LNCAP (cell line): ENCODE data around the gene CFAP206.
A peak's percentile ranks its signal among the peaks of the same experiment; 100 is the strongest.

Source experiments
- CTCF ChIP-seq: fragments of 450-650 bp; IDR thresholded peaks from 2 replicates; pipeline ENCODE4 v1.5.1; 2017; ENCODE audit warnings: mild to moderate bottlenecking

CFAP206 gene

GRCh38 chr6:87376643-87377042 is 31.1 kb upstream of the CFAP206 start:
- TF ChIP-seq CTCF = no peak

DNA sequence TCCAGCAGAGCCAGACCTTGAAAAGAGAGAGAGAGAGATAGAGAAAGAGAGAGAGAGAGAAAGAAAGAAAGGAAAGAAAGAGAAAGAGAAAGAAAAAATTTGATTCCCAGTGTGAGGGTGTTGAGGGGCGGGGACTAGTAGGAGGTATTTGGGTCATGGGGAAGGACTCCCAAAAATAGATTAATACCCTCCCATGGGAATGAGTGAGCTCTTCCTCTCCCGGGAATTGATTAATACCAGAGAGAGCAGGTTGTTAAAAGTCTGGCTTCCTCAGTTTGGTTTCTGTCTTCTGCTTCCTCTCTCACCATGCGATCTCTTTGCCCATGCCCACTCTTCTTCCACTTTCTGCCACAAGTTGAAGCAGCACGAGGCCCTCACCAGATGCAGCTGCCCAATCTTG is 28.8 kb upstream of the CFAP206 start:
- TF ChIP-seq CTCF = no peak

- TF ChIP-seq CTCF = no peak
These were observed 24.9 kb upstream of the CFAP206 start for GRCh38 chr6:87382861-87383260.

DNA sequence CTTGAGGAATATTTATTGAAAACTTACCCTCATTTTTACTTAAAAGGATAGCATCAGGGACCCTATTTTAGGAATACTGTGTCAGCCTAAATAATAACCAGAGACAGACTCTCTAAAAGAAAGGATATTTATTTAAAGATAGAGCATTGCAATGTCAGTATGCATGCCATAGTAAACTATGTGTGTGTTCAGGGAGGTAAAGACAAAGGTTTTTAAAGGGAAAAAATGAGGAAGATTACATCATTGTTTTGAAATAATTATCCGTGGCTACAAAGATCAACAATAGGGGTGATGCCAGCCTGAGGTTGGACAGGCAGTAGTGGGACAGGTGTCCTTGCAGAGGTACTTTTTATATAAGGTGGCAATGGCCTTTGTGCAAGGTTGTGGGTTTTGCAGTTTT is 23.7 kb upstream of the CFAP206 start:
- no peak for TF ChIP-seq CTCF

GRCh38 chr6:87384449-87384848 is 23.3 kb upstream of the CFAP206 start:
- no peak for TF ChIP-seq CTCF

GRCh38 chr6:87391334-87391733 is 16.4 kb upstream of the CFAP206 start:
- peak; percentile 37; the same call in 1 of the 2 replicates for TF ChIP-seq CTCF

GRCh38 chr6:87393026-87393622 is 14.6 kb upstream of the CFAP206 start:
- TF ChIP-seq CTCF = peak; percentile 55

DNA sequence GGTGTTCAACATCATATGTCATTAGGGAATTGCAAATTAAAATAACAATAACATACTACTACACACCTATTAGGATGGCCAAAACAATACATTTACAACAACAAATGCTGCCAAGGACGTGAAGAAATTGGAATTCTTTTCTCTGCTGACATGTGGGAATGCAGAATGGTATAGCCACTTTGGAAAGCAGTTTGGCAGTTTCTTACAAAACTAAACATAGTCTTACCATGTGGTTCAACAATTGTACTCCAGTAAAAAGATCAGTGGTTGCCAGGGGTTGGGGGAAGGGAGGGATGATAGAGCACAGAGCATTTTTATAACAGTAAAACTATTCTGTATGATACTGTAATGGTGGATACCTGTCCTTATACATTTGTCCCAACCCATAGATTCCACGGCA is 12.3 kb upstream of the CFAP206 start:
- TF ChIP-seq CTCF = no peak
